Activated T-cell treated with anti-CD3 and anti-CD28 coated beads for 4 hours (primary cell): ENCODE results near the gene JAK1.
A peak's percentile ranks its signal among the peaks of the same experiment; 100 is the strongest.
"Not testable (repeated sequence)": the region's sequence is repeated elsewhere in the genome, so short reads cannot be mapped to it uniquely, and the experiment has no call there.

Experiments
- DNase-seq: peaks from one replicate; pipeline ENCODE4 v3.0.0-alpha.2; 2020

JAK1 gene

GRCh38 chr1:64966158-64966971, at the start of gene JAK1:
Gene JAK1, minus strand, starts transcription at chr1:64966549. Its CDS starts 80,285 bp downstream, at chr1:64886264.
- peak; percentile 84 for DNase-seq

- no peak for DNase-seq
Observed at GRCh38 chr1:65014321-65014720, 48.0 kb upstream of the JAK1 start.

GRCh38 chr1:65011983-65012382, 45.6 kb upstream of the JAK1 start:
- DNase-seq, result no peak

- no peak for DNase-seq
Observed at GRCh38 chr1:65009724-65010420, 43.5 kb upstream of the JAK1 start.

GRCh38 chr1:65009176-65009575, 42.8 kb upstream of the JAK1 start:
- no peak for DNase-seq

GRCh38 chr1:65006806-65007205, 40.5 kb upstream of the JAK1 start:
- no peak for DNase-seq

GRCh38 chr1:65003316-65003664, 36.9 kb upstream of the JAK1 start:
- DNase-seq, result no peak

GRCh38 chr1:65002508-65003315, 36.4 kb upstream of the JAK1 start:
- DNase-seq, result peak; percentile 46

- no peak for DNase-seq
Observed at GRCh38 chr1:65002156-65002507, 35.8 kb upstream of the JAK1 start.

GRCh38 chr1:65001231-65001792, 35.0 kb upstream of the JAK1 start:
- DNase-seq, result peak; percentile 77

- DNase-seq, result not testable (repeated sequence)
Observed at GRCh38 chr1:64998425-64998948, 32.1 kb upstream of the JAK1 start.

GRCh38 chr1:64996541-64997257, 30.4 kb upstream of the JAK1 start:
- no peak for DNase-seq

GRCh38 chr1:64995316-64995715, 29.0 kb upstream of the JAK1 start:
- no peak for DNase-seq

- no peak for DNase-seq
Observed at GRCh38 chr1:64986903-64987871, 20.8 kb upstream of the JAK1 start.

- no peak for DNase-seq
Observed at GRCh38 chr1:64984737-64985136, 18.4 kb upstream of the JAK1 start.

GRCh38 chr1:64984106-64984505, 17.8 kb upstream of the JAK1 start:
- DNase-seq, result no peak

GRCh38 chr1:64983110-64983509, 16.8 kb upstream of the JAK1 start:
- no peak for DNase-seq

GRCh38 chr1:64981601-64982533, 15.5 kb upstream of the JAK1 start:
- DNase-seq, result no peak

- no peak for DNase-seq
Observed at GRCh38 chr1:64980745-64981600, 14.6 kb upstream of the JAK1 start.
